NCI-H1930 (cell line): Measurements from ENCODE around the gene C14orf93.
A peak's percentile ranks its signal among the peaks of the same experiment; 100 is the strongest.

Experiments
- DNase-seq, 2 experiments: peaks; one replicate each; lab custom pipeline; 2025; lab: John Stamatoyannopoulos, UW

Gene C14orf93, protein sequence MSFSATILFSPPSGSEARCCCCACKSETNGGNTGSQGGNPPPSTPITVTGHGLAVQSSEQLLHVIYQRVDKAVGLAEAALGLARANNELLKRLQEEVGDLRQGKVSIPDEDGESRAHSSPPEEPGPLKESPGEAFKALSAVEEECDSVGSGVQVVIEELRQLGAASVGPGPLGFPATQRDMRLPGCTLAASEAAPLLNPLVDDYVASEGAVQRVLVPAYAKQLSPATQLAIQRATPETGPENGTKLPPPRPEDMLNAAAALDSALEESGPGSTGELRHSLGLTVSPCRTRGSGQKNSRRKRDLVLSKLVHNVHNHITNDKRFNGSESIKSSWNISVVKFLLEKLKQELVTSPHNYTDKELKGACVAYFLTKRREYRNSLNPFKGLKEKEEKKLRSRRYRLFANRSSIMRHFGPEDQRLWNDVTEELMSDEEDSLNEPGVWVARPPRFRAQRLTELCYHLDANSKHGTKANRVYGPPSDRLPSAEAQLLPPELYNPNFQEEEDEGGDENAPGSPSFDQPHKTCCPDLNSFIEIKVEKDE

GRCh38 chr14:23009939-23010726 lies at the start of gene C14orf93:
TSS of gene C14orf93 (minus strand) at chr14:23010143. CDS start at chr14:22999023, 11,120 bp downstream.
- peak; percentile 44 to 75 for DNase-seq

GRCh38 chr14:23058654-23059504 lies 48.9 kb upstream of the C14orf93 start:
- DNase-seq: no peak

GRCh38 chr14:23057757-23058653 lies 48.1 kb upstream of the C14orf93 start:
- DNase-seq: no peak

- no peak for DNase-seq
Observed at GRCh38 chr14:23056956-23057756, 47.2 kb upstream of the C14orf93 start, which contains the start of gene CDH24. TSS of gene CDH24 (minus strand) at chr14:23057520. CDS start at chr14:23055733, 1,787 bp downstream.

DNA sequence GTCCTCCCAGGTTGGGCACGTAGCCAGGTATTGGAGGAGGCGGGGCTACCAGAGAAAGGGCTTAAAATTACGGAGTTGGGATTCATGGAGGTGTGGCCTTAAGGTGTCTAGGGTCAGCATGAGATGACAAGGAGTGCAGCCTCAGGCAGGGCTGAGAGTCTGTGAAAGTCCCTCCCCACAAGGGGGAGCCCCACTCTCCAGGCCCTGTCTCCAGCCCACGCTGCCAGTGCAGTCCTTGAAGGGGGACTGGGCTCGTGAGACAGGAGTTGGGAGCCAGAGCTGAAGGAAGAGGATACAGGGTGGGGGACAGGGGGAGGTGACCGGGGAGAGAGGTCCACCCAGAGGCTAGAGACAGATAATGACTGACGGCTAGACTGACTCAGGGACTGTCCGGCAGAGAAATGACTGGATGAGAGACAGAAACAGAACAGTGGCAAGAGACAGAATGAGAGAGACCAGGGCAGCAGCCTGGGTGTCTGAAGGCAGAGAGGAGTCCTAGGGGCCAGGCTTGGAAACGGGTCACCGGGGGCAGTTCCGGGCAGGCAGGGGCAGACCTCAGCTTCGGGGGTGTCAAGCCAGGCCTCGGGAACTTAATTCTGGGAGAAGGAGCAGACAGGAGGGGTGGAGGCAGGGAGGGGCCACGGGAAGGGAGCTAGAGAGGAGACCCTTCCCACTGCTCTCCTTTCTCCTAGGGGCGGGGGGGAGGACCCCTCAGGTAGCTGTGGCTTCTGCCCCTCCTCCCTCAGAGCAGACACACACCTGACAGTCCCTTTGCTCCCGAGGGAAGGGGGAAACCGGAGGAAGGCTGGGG lies 46.4 kb upstream of the C14orf93 start:
- no peak for DNase-seq

GRCh38 chr14:23055621-23056144 lies 45.7 kb upstream of the C14orf93 start:
- no peak for DNase-seq

DNA sequence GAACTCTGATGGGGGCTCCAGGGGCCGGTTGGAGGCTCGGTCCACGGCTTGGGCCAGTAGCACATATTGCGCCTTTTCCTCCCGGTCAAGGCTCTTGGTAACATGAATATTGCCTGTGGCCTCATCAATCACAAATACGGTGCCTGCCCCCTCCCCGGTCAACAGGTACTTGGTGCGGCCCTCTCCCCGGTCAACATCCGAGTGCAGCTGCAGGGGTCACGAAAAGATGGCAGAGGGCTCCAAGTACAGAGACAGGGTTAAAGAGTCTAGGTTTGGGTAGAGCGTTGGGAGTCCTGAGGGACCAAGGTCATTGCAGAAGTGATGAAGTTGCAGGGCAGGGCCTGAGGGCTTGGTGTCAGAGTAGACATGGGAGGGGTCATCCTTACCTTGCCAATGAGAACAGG lies 45.2 kb upstream of the C14orf93 start:
- no peak for DNase-seq

GRCh38 chr14:23054000-23054811 lies 44.3 kb upstream of the C14orf93 start:
- DNase-seq: no peak

DNA sequence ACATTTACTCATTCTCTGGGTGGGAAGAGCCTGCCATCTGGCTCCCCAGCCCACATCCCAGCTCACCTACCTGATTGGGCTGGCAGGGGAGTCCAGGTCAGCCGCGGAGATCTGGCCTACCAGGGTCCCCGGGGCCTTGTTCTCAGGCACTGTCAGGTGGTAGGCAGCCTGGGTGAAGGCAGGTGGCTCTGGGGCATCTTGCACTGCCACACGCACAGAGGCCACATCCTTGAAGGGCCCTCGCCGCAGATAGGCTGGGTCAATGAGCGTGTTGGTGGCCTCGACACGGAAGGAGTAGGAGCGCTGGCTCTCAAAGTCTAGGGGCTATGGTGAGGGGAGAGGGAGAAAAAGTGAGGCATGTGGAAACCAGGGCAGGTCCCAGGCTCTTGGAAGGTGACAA lies 43.5 kb upstream of the C14orf93 start:
- no peak for DNase-seq

GRCh38 chr14:23052671-23053070 lies 42.7 kb upstream of the C14orf93 start:
- no peak for DNase-seq

GRCh38 chr14:23052182-23052623 lies 42.3 kb upstream of the C14orf93 start:
- no peak for DNase-seq

- DNase-seq: no peak
Observed at GRCh38 chr14:23051141-23052057, 41.5 kb upstream of the C14orf93 start.

DNA sequence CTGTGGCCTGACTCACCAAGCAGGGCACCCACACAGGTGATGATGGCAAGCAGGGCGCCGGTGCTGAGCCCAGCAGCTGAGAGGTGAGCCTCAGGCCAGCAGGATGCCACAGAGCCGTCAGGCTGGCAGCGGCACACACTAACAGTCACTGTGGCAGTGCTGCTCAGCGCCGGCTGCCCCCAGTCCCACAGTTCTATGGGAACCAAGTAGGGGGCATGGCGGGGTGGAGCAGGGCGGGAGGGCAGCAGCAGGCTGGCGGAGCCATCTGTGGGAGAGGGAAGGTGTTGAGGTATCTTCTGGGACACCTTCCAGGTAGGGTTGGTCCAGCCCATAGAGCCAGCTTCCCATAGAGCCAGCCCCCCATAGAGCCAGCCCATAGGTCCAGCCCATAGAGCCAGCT lies 39.1 kb upstream of the C14orf93 start:
- DNase-seq: no peak

DNA sequence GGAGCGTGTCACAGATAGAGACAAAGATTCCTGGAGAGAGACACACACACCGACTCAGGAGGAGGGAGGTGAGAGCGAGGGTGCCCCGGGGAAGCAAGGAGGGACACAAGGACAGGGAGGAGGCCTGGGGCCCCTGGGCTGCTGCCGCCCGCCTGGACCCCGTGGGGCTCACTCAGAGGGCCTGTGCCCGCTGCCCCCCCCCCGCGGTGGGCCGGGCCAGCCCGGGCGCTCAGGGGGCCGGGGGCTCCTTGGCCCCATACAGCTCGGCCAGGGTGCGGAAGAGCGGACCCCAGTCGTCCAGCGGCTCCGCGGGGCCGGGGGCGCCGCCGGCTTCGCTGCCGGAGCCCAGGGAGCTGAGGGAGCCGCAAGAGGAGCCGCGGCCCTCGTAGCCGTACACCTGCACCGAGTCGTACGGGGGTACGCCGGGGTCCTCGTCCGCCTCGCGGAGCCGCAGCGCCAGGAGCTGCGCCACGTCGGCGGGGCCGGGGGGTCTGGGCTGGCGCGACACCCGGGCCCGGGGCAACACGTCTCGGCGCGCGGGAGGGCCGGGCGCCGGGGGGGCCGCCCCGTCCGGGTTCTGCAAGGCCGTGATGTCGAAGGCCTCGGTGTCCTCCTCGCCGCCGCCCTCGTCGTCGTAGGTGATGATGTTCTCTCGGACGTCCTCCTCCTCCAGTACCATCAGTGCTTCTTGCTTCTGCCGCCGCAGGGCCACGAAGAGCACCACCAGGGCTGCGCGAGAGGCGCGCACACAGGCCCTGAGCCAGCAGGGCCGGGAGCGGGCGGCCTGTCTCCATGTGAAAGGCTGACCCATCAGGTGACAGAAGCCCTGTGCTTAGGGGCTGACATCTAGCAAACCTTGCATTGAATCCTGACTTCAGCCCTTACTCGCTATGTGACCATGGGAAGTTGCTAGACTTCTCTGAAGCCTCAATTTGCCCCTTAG lies 38.1 kb upstream of the C14orf93 start:
- DNase-seq: no peak

GRCh38 chr14:23047034-23047634 lies 37.2 kb upstream of the C14orf93 start:
- no peak for DNase-seq
